Measurements from ENCODE around the gene HAND2. TPM values are rescaled to one million over a fixed set of nuclear protein-coding genes. Genes with fewer than 3 reads are reported as not detected.

HAND2 gene
- total and polyA plus RNA-seq, 5 experiments from 2014 or later = not detected

DNA sequence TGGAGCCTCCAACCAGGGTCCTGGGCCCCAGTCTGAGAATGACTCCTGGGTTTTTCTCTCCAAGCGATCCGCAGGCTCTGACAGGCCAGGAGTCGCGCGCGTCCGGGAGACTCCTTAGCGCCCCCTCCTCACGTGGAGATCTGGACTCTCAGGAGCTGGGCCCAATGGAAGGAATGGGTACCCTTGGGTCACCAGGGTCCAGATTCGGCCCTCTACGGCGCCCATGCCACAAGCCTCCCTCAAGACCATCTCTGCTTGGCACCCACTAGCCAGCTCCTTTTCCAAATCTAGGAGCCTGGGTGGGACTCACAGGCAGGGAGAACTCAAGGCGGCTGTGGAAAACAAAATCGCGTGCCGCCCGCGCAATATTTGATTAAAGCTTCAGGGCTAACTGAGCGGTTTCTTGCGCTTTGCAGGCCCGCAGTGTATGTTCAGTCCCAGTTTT lies 7.1 kb downstream of the HAND2 start:
- H3K27me3 Mint-ChIP-seq = peaks cover 51 to 97% (median 72%) of the 10 kb centered on the region in 5 donors
- H3K4me1 Mint-ChIP-seq = peaks cover 8 to 39% (median 22%) of the 10 kb centered on the region in 4 donors
- peaks cover 9 to 36% (median 20%) of the 10 kb centered on the region in 3 donors for H3K36me3 Mint-ChIP-seq
- ATAC-seq = no peak
- H3K4me3 Mint-ChIP-seq = peak overlapping the region in 7 of 10 donors; percentile 35 to 81 (median 60)
- no peak for DNase-seq
- H3K27ac Mint-ChIP-seq = peak overlapping the region in 1 of 10 donors; percentile 29
- POLR2A ChIA-PET = no interaction called here
- H3K9me3 Mint-ChIP-seq = peaks cover 0 to 48% (median 24%) of the 10 kb centered on the region in 9 donors

DNA sequence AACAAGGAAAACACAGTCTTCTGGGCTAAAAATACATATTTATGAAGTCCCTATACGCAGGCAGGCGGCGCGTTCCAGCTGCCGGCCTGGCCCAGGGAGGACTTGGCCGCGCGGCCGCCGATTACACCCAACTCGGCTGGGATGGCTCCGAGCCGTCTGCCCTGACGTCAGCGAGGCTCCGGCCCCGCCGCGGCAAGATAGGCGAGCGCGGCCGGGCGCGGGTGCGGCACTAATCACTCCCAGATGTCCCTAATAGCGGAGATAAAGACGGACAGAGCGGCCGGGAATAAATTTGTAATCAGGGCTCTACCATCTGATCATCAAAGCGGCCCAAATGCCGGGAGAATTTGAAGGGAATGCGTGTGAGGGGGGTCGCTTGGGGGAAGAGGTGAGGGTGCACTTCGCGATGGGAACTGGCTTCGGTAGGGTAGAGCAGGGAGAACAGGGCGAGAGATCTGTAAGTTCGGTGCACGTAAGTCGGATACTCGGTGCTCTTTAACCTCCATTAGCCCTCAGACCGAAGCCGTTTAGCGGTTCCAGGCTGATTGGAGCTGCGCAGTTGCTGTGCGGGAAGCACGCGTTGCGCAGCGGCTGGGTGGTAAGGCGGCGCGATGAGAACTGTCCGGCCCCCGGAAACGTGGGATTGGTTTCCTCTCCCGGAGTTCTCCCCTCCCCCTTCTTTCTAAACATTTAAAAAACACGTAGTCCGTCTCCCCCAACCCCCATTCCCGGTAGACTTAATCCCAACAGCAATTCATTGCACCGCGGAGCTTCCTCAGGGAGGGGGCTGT lies 7.7 kb downstream of the HAND2 start:
- POLR2A ChIA-PET = no interaction called here
- Mint-ChIP-seq H3K4me3 (peak overlapping the region in 9 of 10 donors; percentile 35 to 81 (median 60)), H3K27ac (peak overlapping the region in 1 of 10 donors; percentile 53), H3K4me1 (peaks cover 8 to 41% (median 22%) of the 10 kb centered on the region in 4 donors), H3K36me3 (peaks cover 9 to 38% (median 20%) of the 10 kb centered on the region in 3 donors), H3K9me3 (peaks cover 0 to 45% (median 21%) of the 10 kb centered on the region in 9 donors), H3K27me3 (peaks cover 53 to 97% (median 72%) of the 10 kb centered on the region in 5 donors)
- DNase-seq = no peak
- no peak for ATAC-seq

DNA sequence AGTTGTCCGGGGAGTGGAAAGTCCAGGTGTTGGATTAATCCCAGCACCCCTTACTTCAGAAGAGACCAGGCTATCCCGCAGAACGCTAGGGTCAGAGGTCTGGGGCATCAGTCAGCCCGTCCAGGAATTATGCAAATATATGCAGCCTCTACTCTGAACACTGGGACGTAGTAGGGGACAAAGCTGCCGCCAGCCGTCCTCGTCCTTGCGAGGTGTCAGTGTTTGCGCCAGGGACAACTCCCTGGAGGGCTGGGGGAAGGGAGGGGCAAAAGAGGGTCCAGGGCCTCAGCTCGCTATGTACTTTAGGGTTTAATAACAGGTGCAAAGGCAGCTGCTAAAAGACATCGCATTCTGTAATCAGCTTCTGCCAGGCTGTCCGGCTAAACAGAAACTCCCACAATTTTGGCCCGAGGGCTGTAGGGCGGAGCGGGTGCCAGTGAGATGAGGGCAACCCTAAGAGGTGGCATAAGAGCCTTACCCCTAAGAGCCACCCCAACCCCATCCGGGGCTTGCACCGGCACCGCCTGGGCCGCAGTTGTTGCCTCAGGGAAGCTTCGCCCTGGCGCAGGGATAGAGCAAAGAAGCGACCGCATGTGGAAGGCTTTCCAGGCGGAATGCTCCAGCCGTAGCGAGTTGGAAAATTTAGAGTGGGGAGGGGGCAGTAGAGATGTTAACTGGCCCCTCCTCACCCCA lies 8.4 kb downstream of the HAND2 start:
- H3K4me3 Mint-ChIP-seq = peak overlapping the region in 7 of 10 donors; percentile 22 to 71 (median 36)
- POLR2A ChIA-PET = no interaction called here
- DNase-seq = no peak
- peaks cover 0 to 40% (median 17%) of the 10 kb centered on the region in 9 donors for H3K9me3 Mint-ChIP-seq
- H3K27ac Mint-ChIP-seq = no peak overlapping the region
- peaks cover 55 to 97% (median 72%) of the 10 kb centered on the region in 5 donors for H3K27me3 Mint-ChIP-seq
- ATAC-seq = no peak
- peaks cover 10 to 48% (median 26%) of the 10 kb centered on the region in 4 donors for H3K4me1 Mint-ChIP-seq
- peaks cover 7 to 42% (median 19%) of the 10 kb centered on the region in 3 donors for H3K36me3 Mint-ChIP-seq

DNA sequence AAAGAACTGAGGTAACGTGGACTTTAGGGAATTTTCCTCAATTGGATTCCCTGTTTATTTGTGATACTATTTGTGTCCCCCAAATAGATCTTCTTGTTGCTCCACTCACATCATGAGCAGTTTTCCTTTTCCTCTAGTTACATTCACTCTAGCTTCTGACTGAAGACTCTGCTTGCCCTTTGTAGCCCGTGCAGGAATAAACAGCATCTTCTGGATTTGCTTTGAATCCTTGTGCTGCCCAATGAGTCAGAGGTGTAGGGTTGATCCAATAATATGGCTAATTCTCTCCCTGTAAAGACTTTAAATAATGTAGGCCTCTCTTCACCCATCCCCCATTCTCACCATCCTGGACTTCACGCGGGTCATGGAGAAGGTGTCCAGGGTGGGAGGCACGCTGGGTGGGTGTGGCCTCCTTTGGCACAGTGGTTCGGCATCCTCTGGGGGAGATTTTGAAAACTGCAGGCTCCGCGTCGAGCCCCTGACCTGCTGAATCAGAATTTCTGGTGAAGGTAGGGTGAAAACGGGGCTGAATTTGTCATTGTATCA lies 9.0 kb downstream of the HAND2 start:
- ATAC-seq = no peak
- peaks cover 9 to 51% (median 26%) of the 10 kb centered on the region in 4 donors for H3K4me1 Mint-ChIP-seq
- peaks cover 57 to 97% (median 73%) of the 10 kb centered on the region in 5 donors for H3K27me3 Mint-ChIP-seq
- H3K9me3 Mint-ChIP-seq = peaks cover 0 to 35% (median 18%) of the 10 kb centered on the region in 9 donors
- H3K36me3 Mint-ChIP-seq = peaks cover 5 to 46% (median 17%) of the 10 kb centered on the region in 3 donors
- peak overlapping the region in 4 of 10 donors; percentile 13 to 71 (median 38) for H3K4me3 Mint-ChIP-seq
- POLR2A ChIA-PET = no interaction called here
- DNase-seq = no peak
- H3K27ac Mint-ChIP-seq = peak overlapping the region in 2 of 10 donors; percentile 6 to 34

DNA sequence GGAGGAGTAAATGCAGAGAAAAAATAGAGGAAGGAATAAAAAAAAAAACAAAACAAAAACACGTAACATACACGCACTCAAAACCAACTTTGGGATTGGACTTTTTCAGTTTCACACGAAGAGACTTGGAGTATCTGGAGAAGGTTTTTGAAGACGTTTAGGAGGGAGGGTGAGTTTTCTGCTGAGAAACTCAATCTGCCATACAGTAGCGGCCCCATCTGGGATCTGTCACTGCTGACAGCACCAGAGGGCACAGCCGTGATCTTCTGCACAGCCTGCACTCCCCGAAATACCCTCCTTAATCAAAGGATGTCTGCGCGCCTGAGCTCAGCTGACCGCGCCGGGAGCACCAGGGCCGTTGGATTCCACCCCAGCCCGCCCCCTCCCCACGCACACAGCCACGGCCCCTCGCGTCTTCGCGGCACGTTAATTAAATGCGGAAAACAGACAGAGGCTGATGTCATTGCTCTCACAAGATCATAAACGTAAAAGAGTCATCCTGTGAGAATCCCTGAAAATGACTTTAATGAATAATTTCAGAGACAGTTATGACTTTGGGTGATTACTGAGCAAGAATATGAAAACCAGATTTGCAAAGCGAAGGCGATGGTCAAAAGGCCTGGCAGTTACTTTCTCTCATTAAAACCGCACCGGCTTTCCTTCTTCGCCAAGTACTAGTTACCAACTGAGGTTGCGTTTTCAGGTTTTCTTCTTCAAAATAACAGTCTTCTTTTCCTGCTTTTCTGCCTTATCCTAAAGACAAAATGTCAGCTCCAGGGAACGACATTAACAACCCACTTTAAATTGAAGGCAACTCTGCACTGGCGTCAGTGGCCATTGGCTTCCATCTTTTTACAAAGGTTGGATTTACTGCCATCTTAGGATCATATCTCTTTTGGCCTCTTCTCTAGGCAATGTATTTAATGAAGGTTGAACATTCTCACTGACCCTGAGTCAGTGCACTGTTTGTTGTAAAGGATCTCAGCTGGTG lies 10.6 kb downstream of the HAND2 start:
- ATAC-seq = no peak
- POLR2A ChIA-PET = no interaction called here
- peaks cover 0 to 25% (median 18%) of the 10 kb centered on the region in 9 donors for H3K9me3 Mint-ChIP-seq
- peaks cover 62 to 97% (median 81%) of the 10 kb centered on the region in 5 donors for H3K27me3 Mint-ChIP-seq
- H3K4me3 Mint-ChIP-seq = peak overlapping the region in 8 of 10 donors; percentile 14 to 65 (median 50)
- DNase-seq = no peak
- H3K27ac Mint-ChIP-seq = peak overlapping the region in 2 of 10 donors; percentile 19 to 25
- peaks cover 3 to 48% (median 14%) of the 10 kb centered on the region in 3 donors for H3K36me3 Mint-ChIP-seq
- peaks cover 8 to 46% (median 25%) of the 10 kb centered on the region in 4 donors for H3K4me1 Mint-ChIP-seq

DNA sequence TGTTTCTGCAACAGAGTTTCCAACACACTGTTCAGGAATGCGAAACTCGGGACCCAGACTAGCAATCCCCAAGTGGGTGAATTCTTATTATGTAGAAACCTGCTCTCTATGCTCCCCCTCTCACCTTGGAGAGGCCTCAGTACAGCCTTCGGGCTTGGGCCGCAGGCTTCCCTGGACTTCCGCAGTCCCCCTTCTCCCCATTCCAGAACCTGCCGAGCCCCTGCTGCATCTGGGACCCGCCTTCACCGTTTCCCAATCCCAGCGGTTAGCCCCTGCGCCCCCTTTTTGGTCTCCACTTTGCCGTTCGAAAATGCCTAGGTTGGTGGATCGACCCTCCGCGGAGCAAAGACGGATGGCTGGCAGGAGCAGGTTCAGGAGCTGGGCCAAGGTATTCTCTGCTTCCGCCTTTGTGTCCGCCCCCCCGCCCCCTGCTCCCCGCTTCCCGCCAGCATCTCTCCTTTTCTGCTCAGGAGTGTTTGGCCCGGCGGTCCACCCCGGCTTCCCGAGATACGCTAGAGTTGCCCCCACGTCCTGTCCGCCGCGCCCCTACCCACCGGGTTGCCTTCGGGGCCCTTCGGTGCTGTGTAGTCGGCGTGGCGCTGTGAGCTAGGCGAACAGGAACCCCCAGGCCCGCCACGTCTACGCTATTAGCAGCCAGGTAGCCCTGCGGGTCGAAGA lies 11.5 kb downstream of the HAND2 start:
- Mint-ChIP-seq H3K4me3 (peak overlapping the region in 8 of 10 donors; percentile 14 to 65 (median 50)), H3K27ac (peak overlapping the region in 1 of 10 donors; percentile 25), H3K9me3 (peaks cover 0 to 24% (median 13%) of the 10 kb centered on the region in 9 donors), H3K36me3 (peaks cover 3 to 42% (median 11%) of the 10 kb centered on the region in 3 donors), H3K4me1 (peaks cover 7 to 38% (median 24%) of the 10 kb centered on the region in 4 donors), H3K27me3 (peaks cover 60 to 95% (median 80%) of the 10 kb centered on the region in 5 donors)
- POLR2A ChIA-PET = no interaction called here
- DNase-seq (no peak), ATAC-seq (no peak)

DNA sequence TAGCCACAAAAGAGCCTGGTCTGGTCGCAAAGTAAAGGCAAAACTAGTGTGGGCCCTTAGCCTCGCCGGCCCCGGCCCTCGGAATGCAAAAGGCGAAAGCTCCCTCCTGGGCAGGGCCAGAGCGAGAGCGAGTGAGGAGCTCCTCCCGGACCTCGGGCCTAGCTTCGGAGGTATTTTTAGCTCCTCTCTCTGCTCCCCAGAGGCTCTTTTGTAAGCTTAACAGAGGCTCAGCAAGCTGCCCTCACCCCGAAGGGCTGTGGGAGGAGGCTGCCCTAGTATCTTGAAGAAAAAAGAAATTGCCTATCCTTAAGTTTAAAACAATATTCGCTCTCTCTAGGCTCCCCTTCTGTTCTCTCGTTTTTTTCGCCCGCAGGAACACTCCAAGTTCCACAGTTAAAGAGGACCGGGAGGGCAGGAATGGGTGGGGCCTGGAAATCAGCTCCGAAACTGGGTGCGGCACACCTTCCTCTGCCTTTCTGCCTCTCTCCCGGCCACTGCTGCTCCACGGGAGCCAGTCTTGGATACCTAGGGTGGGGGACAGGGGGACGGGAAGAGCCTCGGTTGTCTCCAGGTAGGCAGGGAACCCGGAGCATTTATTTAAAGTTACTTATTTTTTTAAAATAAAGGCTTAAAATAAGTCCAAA lies 12.1 kb downstream of the HAND2 start:
- Mint-ChIP-seq H3K9me3 (peaks cover 0 to 24% (median 9%) of the 10 kb centered on the region in 9 donors), H3K27ac (peak overlapping the region in 1 of 10 donors; percentile 13), H3K4me1 (peaks cover 5 to 31% (median 23%) of the 10 kb centered on the region in 4 donors), H3K27me3 (peaks cover 63 to 95% (median 81%) of the 10 kb centered on the region in 5 donors), H3K4me3 (peak overlapping the region in 1 of 10 donors; percentile 41), H3K36me3 (peaks cover 3 to 42% (median 8%) of the 10 kb centered on the region in 3 donors)
- POLR2A ChIA-PET = no interaction called here
- DNase-seq (no peak), ATAC-seq (no peak)

DNA sequence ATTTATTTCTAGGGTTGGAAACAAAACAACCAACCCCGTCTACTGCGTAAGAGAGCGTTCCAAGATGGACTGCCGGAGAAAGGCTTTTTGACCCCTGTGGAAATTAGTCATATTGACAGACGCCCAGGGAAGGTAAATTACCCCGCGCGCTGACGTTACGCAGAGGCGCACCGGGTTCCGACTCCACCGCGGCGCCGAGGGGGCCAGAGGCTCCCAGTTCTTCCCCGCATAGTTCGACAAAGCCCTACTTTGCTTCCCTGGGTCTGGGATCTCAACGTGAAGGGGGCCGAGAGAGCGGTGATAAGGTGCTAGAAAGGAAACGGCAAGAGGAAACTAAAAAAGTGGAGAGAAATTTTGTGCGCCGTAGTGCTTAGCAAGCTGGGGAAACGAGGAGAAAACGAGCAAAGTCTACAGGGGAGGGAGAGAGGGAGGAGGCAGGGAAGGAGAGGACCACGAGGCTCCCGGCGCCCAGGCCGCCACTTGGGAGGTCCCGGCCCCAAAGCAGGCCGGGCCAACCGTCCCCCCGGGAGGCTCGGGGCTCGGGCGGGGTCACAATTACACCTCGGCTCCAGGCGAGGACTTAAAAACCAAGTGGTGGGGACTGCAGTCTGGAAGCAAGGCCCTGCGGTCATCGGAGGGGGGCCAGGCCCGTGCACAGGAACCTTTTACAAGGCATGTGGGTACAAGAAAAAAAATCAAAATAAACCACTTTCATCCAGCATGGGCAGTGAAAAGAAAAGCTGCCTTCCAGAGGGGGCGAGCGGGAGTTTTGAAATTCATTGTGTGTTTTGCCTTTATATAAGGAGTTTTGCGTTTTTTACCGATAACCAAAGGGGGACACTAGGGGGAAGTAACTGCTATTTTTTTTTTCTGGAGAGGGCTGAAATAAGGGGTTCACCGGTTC lies 13.2 kb downstream of the HAND2 start:
- peaks cover 5 to 21% (median 15%) of the 10 kb centered on the region in 4 donors for H3K4me1 Mint-ChIP-seq
- no peak for ATAC-seq
- H3K4me3 Mint-ChIP-seq = peak overlapping the region in 5 of 10 donors; percentile 16 to 39 (median 33)
- H3K27ac Mint-ChIP-seq = peak overlapping the region in 1 of 10 donors; percentile 56
- POLR2A ChIA-PET = no interaction called here
- no peak for DNase-seq
- H3K36me3 Mint-ChIP-seq = peaks cover 3 to 42% (median 6%) of the 10 kb centered on the region in 3 donors
- peaks cover 70 to 95% (median 88%) of the 10 kb centered on the region in 5 donors for H3K27me3 Mint-ChIP-seq
- peaks cover 0 to 24% (median 9%) of the 10 kb centered on the region in 9 donors for H3K9me3 Mint-ChIP-seq

DNA sequence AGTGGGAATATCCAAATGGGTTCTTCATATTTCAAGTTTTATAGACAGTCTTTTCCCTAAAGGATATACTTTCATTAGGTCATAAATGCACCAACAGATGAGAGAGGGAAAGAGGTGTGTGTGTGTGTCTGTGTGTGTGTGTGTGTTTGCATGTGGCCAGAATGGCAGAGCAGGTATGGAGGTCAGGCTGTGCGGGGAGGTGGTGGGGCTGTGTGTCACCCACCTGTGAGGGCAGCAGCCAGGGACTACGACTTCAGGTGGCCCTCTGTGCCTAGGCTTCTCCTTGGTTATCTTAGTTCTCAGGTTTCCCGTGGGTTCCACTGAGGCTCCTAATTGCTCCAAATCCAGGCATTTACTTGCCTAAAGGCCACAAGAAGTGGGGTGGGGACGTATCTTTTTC lies 14.6 kb downstream of the HAND2 start:
- no peak for ATAC-seq
- H3K4me3 Mint-ChIP-seq = no peak overlapping the region
- H3K27ac Mint-ChIP-seq = no peak overlapping the region
- H3K27me3 Mint-ChIP-seq = peaks cover 66 to 95% (median 86%) of the 10 kb centered on the region in 5 donors
- H3K9me3 Mint-ChIP-seq = peaks cover 0 to 24% (median 13%) of the 10 kb centered on the region in 9 donors
- POLR2A ChIA-PET = no interaction called here
- H3K4me1 Mint-ChIP-seq = peaks cover 5 to 19% (median 13%) of the 10 kb centered on the region in 4 donors
- DNase-seq = no peak
- peaks cover 3 to 37% (median 6%) of the 10 kb centered on the region in 3 donors for H3K36me3 Mint-ChIP-seq

All from naive thymus-derived CD8-positive, alpha-beta T cell (primary cell).